Gastrocnemius medialis (tissue), 4 donors: Measurements from ENCODE around the gene KCNIP4. TPM values are rescaled to one million over a fixed set of nuclear protein-coding genes. Genes with fewer than 3 reads are reported as not detected.

Experiments used
- ATAC-seq, 2 donors: fragments of 150-250 bp; one replicate each; pipeline ENCODE4 v1.9.1; 2016
- DNase-seq, 2 donors: peaks; one replicate each; pipeline ENCODE4 v3.0.0-alpha.2; 2019
- H3K27ac ChIP-seq, 4 donors: fragments of 200-600 bp; sonication (generic); 1 replicate in 1 of 4; 2 replicates in 3 of 4; pipeline ENCODE4 v1.5.1; 2016 to 2018; ENCODE audit warnings: mild to moderate bottlenecking in 2 of 4, moderate library complexity in 1 of 4
- H3K27me3 ChIP-seq, 3 donors: fragments of 200-600 bp; sonication (generic) in 2 of 3; 1 replicate in 1 of 3; 2 replicates in 2 of 3; pipeline versions ENCODE4 v1.5.1 to v1.6.0; 2016 to 2019; ENCODE audit warnings: mild to moderate bottlenecking in 1 of 3, moderate library complexity in 1 of 3
- H3K36me3 ChIP-seq, 2 donors: fragments of 200-600 bp; sonication (generic) in 1 of 2; one replicate each; pipeline ENCODE4 v1.5.1; 2017 to 2018
- H3K4me1 ChIP-seq, 2 donors: fragments of 200-600 bp; sonication (generic) in 1 of 2; one replicate each; pipeline ENCODE4 v1.5.1; 2016 to 2017; ENCODE audit warnings: mild to moderate bottlenecking in 2 of 2
- H3K4me3 ChIP-seq, 4 donors: fragments of 200-600 bp; sonication (generic) in 3 of 4; 1 replicate in 1 of 4; 2 replicates in 3 of 4; pipeline ENCODE4 v1.5.1; 2016 to 2019; ENCODE audit warnings: mild to moderate bottlenecking in 2 of 4
- H3K9me3 ChIP-seq, 3 donors: fragments of 200-600 bp; sonication (generic) in 2 of 3; 1 replicate in 1 of 3; 2 replicates in 2 of 3; pipeline ENCODE4 v1.5.1; 2016 to 2019
- CTCF ChIP-seq, 5 experiments: fragments of 450-650 bp in 3 of 5; fragments of 200-600 bp in 2 of 5; sonication (generic) in 2 of 5; IDR thresholded peaks in 4 of 5; conservative IDR thresholded peaks in 1 of 5; 1 replicate in 4 of 5; 2 replicates in 1 of 5; pipeline ENCODE4 v1.5.1; 2016 to 2019; ENCODE audit warnings: antibody characterized with exemption in 5 of 5, mild to moderate bottlenecking in 3 of 5, moderate library complexity in 3 of 5
- POLR2A ChIP-seq, 2 donors: fragments of 450-650 bp; IDR thresholded peaks; one replicate each; pipeline ENCODE4 v1.6.1; 2017; ENCODE audit warnings: antibody characterized with exemption in 2 of 2, mild to moderate bottlenecking in 2 of 2, moderate library complexity in 2 of 2
- in situ Hi-C, 4 donors: fragments of 200-750 bp; cut with MboI; loops; one replicate each; pipeline versions ENCODE4 v1.15.0 to v1.8.0; 2017; ENCODE audit warnings: low sequenced_read_pairs in 4 of 4
- intact Hi-C: fragments of 100-400 bp; cut with DNase I; formaldehyde crosslinking; loops from one replicate; pipeline ENCODE4 v1.15.1; 2023; ENCODE audit warnings: low total_unique reads
- total RNA-seq, 4 donors: library from RNA; depleted of rRNA; stranded (reverse); fragments of >200 nt; gene quantifications; one replicate each; pipeline versions ENCODE4 v1.1.0 to v1.2.3, GENCODE V29; 2016

KCNIP4 gene
- total RNA-seq, 4 donors from 2014 or later, result not detected

GRCh38 chr4:20832826-20833225, 1115.7 kb downstream of the KCNIP4 start:
- Histone ChIP-seq H3K36me3 (no peaks in the 10 kb centered on the region), H3K9me3 (no peaks in the 10 kb centered on the region), H3K27ac (no peak overlapping the region), H3K27me3 (no peaks in the 10 kb centered on the region), H3K4me1 (no peaks in the 10 kb centered on the region), H3K4me3 (no peak overlapping the region)
- intact Hi-C loops, result no loop called here
- ATAC-seq (no peak), DNase-seq (no peak)
- no peak for TF ChIP-seq CTCF (IDR thresholded peaks at IDR 0.05 in 4 of 5, conservative IDR thresholded peaks at IDR 0.05 in 1 of 5)
- in situ Hi-C loops, result loop anchor here in 1 of 4 donors (25.0 kb wide), 1 partner anchor 96 kb away; no protein-coding TSS in a partner anchor

- Histone ChIP-seq H3K4me1 (no peaks in the 10 kb centered on the region), H3K4me3 (no peak overlapping the region), H3K9me3 (no peaks in the 10 kb centered on the region), H3K27me3 (no peaks in the 10 kb centered on the region), H3K36me3 (no peaks in the 10 kb centered on the region), H3K27ac (no peak overlapping the region)
- TF ChIP-seq POLR2A (IDR thresholded peaks at IDR 0.05) (no peak), CTCF (IDR thresholded peaks at IDR 0.05 in 4 of 5, conservative IDR thresholded peaks at IDR 0.05 in 1 of 5) (no peak)
- ATAC-seq (no peak), DNase-seq (no peak)
- intact Hi-C loops, result no loop called here
- in situ Hi-C loops, result loop anchor here in 1 of 4 donors (25.0 kb wide), 1 partner anchor 94 kb away; no protein-coding TSS in a partner anchor
Observed at GRCh38 chr4:20831746-20832145, 1116.8 kb downstream of the KCNIP4 start.

GRCh38 chr4:20829617-20830357, 1118.8 kb downstream of the KCNIP4 start:
- intact Hi-C loops, result no loop called here
- in situ Hi-C loops, result loop anchor here in 1 of 4 donors (25.0 kb wide), 1 partner anchor 92 kb away; no protein-coding TSS in a partner anchor
- Histone ChIP-seq H3K4me3 (no peak overlapping the region), H3K9me3 (no peaks in the 10 kb centered on the region), H3K4me1 (no peaks in the 10 kb centered on the region), H3K27ac (no peak overlapping the region), H3K36me3 (no peaks in the 10 kb centered on the region), H3K27me3 (no peaks in the 10 kb centered on the region)
- no peak for ATAC-seq
- TF ChIP-seq CTCF (IDR thresholded peaks at IDR 0.05 in 4 of 5, conservative IDR thresholded peaks at IDR 0.05 in 1 of 5) (no peak), POLR2A (IDR thresholded peaks at IDR 0.05) (no peak)
- DNase-seq, result no peak

GRCh38 chr4:20825505-20825904, 1123.1 kb downstream of the KCNIP4 start:
- in situ Hi-C loops (loop anchor here in 1 of 4 donors (25.0 kb wide), 1 partner anchor 88 kb away; no protein-coding TSS in a partner anchor), intact Hi-C loops (no loop called here)
- DNase-seq (no peak), ATAC-seq (no peak)
- no peaks in the 10 kb centered on the region for H3K4me1 ChIP-seq
- no peaks in the 10 kb centered on the region for H3K36me3 ChIP-seq
- H3K4me3 ChIP-seq, result no peak overlapping the region
- no peak overlapping the region for H3K27ac ChIP-seq
- H3K27me3 ChIP-seq, result no peaks in the 10 kb centered on the region
- no peaks in the 10 kb centered on the region for H3K9me3 ChIP-seq
- TF ChIP-seq POLR2A (IDR thresholded peaks at IDR 0.05), result no peak
- TF ChIP-seq CTCF (IDR thresholded peaks at IDR 0.05 in 4 of 5, conservative IDR thresholded peaks at IDR 0.05 in 1 of 5), result no peak
